ENCODE results near the gene HK2. TPM values are rescaled to one million over a fixed set of nuclear protein-coding genes. Genes with fewer than 3 reads are reported as not detected.
"Not testable (repeated sequence)": the region's sequence is repeated elsewhere in the genome, so short reads cannot be mapped to it uniquely, and the experiment has no call there.

HK2 gene
- total RNA-seq, 1 donor from 2014 or later, result 46.7 TPM

DNA sequence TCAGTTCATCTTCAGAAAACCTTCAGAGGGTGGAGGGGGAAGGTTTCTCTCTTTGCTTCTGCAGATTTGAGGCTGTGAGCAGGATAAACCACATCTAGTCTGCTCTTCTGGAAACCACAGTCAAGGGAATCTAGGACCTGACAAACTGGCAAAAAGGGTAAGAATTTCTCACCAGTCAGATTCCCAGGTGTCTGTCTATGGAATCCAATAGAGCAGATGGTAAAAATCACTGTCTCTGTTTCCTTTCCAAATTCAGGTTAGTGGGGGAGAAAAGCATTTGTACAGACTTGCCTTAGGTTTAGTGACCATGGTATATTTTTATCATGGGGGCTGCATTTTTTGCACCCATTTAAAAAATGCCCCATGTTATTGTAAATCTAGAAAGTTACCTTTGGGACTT is 62.3 kb downstream of the HK2 start:
- H3K9me3 Mint-ChIP-seq (ENCODE audit: unreplicated experiment), result peaks cover 2% of the 10 kb centered on the region
- H3K27me3 Mint-ChIP-seq (ENCODE audit: low read depth, unreplicated experiment), result no peaks in the 10 kb centered on the region
- no peak overlapping the region for H3K27ac ChIP-seq (ENCODE audit: low read depth, low read length)
- no peak overlapping the region for H3K9ac ChIP-seq (ENCODE audit: low read length)
- no peak overlapping the region for H3K27ac Mint-ChIP-seq (ENCODE audit: unreplicated experiment)
- H3K36me3 ChIP-seq (ENCODE audit: insufficient read depth, low read length), result no peaks in the 10 kb centered on the region
- H3K27me3 ChIP-seq (ENCODE audit: insufficient read depth, low read length), result no peaks in the 10 kb centered on the region
- no peak overlapping the region for H3K4me2 ChIP-seq (ENCODE audit: low read length)
- no peaks in the 10 kb centered on the region for H3K9me3 ChIP-seq (ENCODE audit: insufficient read depth, low read depth, low read length)
- H3K4me3 Mint-ChIP-seq (ENCODE audit: unreplicated experiment), result no peak overlapping the region
- H3K4me1 ChIP-seq (ENCODE audit: insufficient read depth, low read length), result peaks cover 22% of the 10 kb centered on the region
- FAIRE-seq, result no peak
- no peaks in the 10 kb centered on the region for H3K79me2 ChIP-seq (ENCODE audit: insufficient read depth, low read length)
- TF ChIP-seq EZH2 (IDR thresholded peaks at IDR 0.05; ENCODE audit: insufficient read depth, low read length), result no peak
- TF ChIP-seq, protein P1, sequence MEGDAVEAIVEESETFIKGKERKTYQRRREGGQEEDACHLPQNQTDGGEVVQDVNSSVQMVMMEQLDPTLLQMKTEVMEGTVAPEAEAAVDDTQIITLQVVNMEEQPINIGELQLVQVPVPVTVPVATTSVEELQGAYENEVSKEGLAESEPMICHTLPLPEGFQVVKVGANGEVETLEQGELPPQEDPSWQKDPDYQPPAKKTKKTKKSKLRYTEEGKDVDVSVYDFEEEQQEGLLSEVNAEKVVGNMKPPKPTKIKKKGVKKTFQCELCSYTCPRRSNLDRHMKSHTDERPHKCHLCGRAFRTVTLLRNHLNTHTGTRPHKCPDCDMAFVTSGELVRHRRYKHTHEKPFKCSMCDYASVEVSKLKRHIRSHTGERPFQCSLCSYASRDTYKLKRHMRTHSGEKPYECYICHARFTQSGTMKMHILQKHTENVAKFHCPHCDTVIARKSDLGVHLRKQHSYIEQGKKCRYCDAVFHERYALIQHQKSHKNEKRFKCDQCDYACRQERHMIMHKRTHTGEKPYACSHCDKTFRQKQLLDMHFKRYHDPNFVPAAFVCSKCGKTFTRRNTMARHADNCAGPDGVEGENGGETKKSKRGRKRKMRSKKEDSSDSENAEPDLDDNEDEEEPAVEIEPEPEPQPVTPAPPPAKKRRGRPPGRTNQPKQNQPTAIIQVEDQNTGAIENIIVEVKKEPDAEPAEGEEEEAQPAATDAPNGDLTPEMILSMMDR (IDR thresholded peaks at IDR 0.05; ENCODE audit: insufficient read depth, low read depth, low read length), result no peak
- H3K4me1 Mint-ChIP-seq (ENCODE audit: low read depth, unreplicated experiment), result peaks cover 39% of the 10 kb centered on the region
- DNase-seq (ENCODE audit: low read depth), result no peak
- no peak overlapping the region for H2AFZ ChIP-seq (ENCODE audit: low read depth, low read length)
- H3K36me3 Mint-ChIP-seq (ENCODE audit: low read depth, unreplicated experiment), result peaks cover 21% of the 10 kb centered on the region
- H4K20me1 ChIP-seq (ENCODE audit: insufficient read depth, low read length), result no peaks in the 10 kb centered on the region
- H3K4me3 ChIP-seq (ENCODE audit: insufficient read depth, low read depth, low read length), result no peak overlapping the region

DNA sequence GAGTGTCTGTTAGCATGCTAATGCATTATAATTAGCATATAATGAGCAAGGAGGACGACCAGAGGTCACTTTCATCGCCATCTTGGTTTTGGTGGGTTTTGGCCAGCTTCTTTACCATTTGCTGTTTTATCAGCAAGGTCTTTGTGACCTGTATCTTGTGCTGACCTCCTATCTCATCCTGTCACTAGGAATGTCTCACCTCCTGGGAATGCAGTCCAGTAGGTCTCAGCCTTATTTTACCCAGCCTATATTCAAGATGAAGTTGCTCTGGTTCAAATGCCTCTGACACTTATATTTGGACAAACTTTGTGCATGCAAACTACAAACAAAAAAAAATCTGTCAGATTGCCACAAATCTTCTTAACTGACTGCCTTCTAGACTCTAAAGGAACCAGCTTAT is 66.3 kb downstream of the HK2 start:
- not testable (repeated sequence) for H3K9ac ChIP-seq (ENCODE audit: low read length); H3K27me3 ChIP-seq (ENCODE audit: insufficient read depth, low read length); H3K36me3 Mint-ChIP-seq (ENCODE audit: low read depth, unreplicated experiment); H3K27ac Mint-ChIP-seq (ENCODE audit: unreplicated experiment); H3K36me3 ChIP-seq (ENCODE audit: insufficient read depth, low read length); H3K27ac ChIP-seq (ENCODE audit: low read depth, low read length); H3K9me3 ChIP-seq (ENCODE audit: insufficient read depth, low read depth, low read length); FAIRE-seq; H2AFZ ChIP-seq (ENCODE audit: low read depth, low read length); H3K4me3 ChIP-seq (ENCODE audit: insufficient read depth, low read depth, low read length); H3K27me3 Mint-ChIP-seq (ENCODE audit: low read depth, unreplicated experiment); DNase-seq (ENCODE audit: low read depth); H3K4me1 ChIP-seq (ENCODE audit: insufficient read depth, low read length); H3K4me3 Mint-ChIP-seq (ENCODE audit: unreplicated experiment); H3K9me3 Mint-ChIP-seq (ENCODE audit: unreplicated experiment); H3K79me2 ChIP-seq (ENCODE audit: insufficient read depth, low read length); H3K4me2 ChIP-seq (ENCODE audit: low read length); H4K20me1 ChIP-seq (ENCODE audit: insufficient read depth, low read length)
- peaks cover 14% of the 10 kb centered on the region for H3K4me1 Mint-ChIP-seq (ENCODE audit: low read depth, unreplicated experiment)

DNA sequence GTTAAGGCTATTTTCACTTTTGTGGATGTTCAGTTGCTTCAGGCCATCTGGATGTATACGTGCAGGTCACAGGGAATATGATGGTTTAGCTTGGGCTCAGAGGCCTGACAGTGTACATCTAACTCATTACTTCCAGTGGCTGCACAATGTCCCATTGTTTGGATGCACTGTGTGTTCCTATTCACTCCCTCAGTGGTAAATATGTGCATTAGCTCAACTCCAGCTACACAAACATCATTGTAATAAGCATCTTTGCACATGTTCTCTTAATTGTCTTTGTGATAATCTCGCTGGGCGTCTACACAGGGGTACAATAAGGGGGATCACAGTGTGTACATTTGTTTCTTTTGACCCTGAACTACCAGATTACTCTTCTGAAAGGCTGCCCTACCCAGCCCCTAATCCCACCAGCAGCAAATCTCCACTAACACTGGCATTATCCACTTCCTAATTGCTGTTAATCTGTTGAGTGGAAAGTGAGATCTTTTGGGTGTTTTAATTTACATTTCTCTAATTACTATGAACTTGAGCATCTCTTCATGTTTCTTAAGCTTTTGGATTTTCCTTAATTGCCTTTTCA is 68.4 kb downstream of the HK2 start:
- Histone ChIP-seq H3K27ac (ENCODE audit: low read depth, low read length) (no peak overlapping the region), H3K4me2 (ENCODE audit: low read length) (no peak overlapping the region), H3K9ac (ENCODE audit: low read length) (no peak overlapping the region), H3K27me3 (ENCODE audit: insufficient read depth, low read length) (no peaks in the 10 kb centered on the region), H3K36me3 (ENCODE audit: insufficient read depth, low read length) (no peaks in the 10 kb centered on the region), H3K9me3 (ENCODE audit: insufficient read depth, low read depth, low read length) (no peaks in the 10 kb centered on the region), H2AFZ (ENCODE audit: low read depth, low read length) (no peak overlapping the region), H4K20me1 (ENCODE audit: insufficient read depth, low read length) (no peaks in the 10 kb centered on the region), H3K79me2 (ENCODE audit: insufficient read depth, low read length) (no peaks in the 10 kb centered on the region), H3K4me3 (ENCODE audit: insufficient read depth, low read depth, low read length) (no peak overlapping the region), H3K4me1 (ENCODE audit: insufficient read depth, low read length) (no peaks in the 10 kb centered on the region)
- DNase-seq (ENCODE audit: low read depth) (no peak), FAIRE-seq (no peak)
- Mint-ChIP-seq H3K27me3 (ENCODE audit: low read depth, unreplicated experiment) (peaks cover 3% of the 10 kb centered on the region), H3K9me3 (ENCODE audit: unreplicated experiment) (peaks cover 3% of the 10 kb centered on the region), H3K4me1 (ENCODE audit: low read depth, unreplicated experiment) (peaks cover 2% of the 10 kb centered on the region), H3K27ac (ENCODE audit: unreplicated experiment) (no peak overlapping the region), H3K4me3 (ENCODE audit: unreplicated experiment) (no peak overlapping the region), H3K36me3 (ENCODE audit: low read depth, unreplicated experiment) (peaks cover 6% of the 10 kb centered on the region)
- TF ChIP-seq EZH2 (IDR thresholded peaks at IDR 0.05; ENCODE audit: insufficient read depth, low read length), result no peak
- TF ChIP-seq, protein P1 (IDR thresholded peaks at IDR 0.05; ENCODE audit: insufficient read depth, low read depth, low read length), result no peak
